Testis (tissue), 3 donors: ENCODE measurements around the gene ASCL3. TPM values are rescaled to one million over a fixed set of nuclear protein-coding genes. Genes with fewer than 3 reads are reported as not detected.
"Not testable (repeated sequence)": the region's sequence is repeated elsewhere in the genome, so short reads cannot be mapped to it uniquely, and the experiment has no call there.

Source experiments
- DNase-seq: peaks from one replicate; pipeline ENCODE4 v3.0.0-alpha.2; 2019
- H3K27ac ChIP-seq, 2 donors: fragments of 200-600 bp; sonication (generic); one replicate each; pipeline ENCODE4 v1.5.1; 2019
- H3K27me3 ChIP-seq: fragments of 200-600 bp; sonication (generic); one replicate; pipeline ENCODE4 v1.5.1; 2019
- H3K36me3 ChIP-seq: fragments of 200-600 bp; sonication (generic); one replicate; pipeline ENCODE4 v1.5.1; 2017; ENCODE audit warnings: low read depth; ENCODE audit errors: missing control alignments
- H3K4me1 ChIP-seq: fragments of 200-600 bp; sonication (generic); one replicate; pipeline ENCODE4 v1.5.1; 2019
- H3K4me3 ChIP-seq, 2 donors: fragments of 200-600 bp; sonication (generic); one replicate each; pipeline ENCODE4 v1.5.1; 2017 to 2019
- H3K9me3 ChIP-seq: fragments of 200-600 bp; sonication (generic); one replicate; pipeline ENCODE4 v1.5.1; 2017
- CTCF ChIP-seq, 3 experiments: fragments of 450-650 bp in 2 of 3; fragments of 200-600 bp in 1 of 3; sonication (generic) in 1 of 3; IDR thresholded peaks; one replicate each; pipeline ENCODE4 v1.5.1; 2016 to 2019; ENCODE audit warnings: antibody characterized with exemption in 3 of 3, mild to moderate bottlenecking in 2 of 3, moderate library complexity in 1 of 3
- POLR2A ChIP-seq: fragments of 450-650 bp; IDR thresholded peaks from one replicate; pipeline ENCODE4 v1.6.1; 2017; ENCODE audit warnings: antibody characterized with exemption, mild to moderate bottlenecking, moderate library complexity
- WGBS, 2 donors: methylation state at CpG; one replicate each; pipeline ENCODE4 v1.1.5; 2018; 5-methylcytosine and 5-hydroxymethylcytosine counted together
- intact Hi-C: fragments of 100-400 bp; cut with DNase I; formaldehyde crosslinking; loops from one replicate; pipeline ENCODE4 v1.15.1; 2023; ENCODE audit warnings: low total_unique reads
- polyA plus RNA-seq: library from polyadenylated mRNA; stranded (reverse); fragments of 350-450 nt; fragmentation: Illumina TruSeq; extraction: RNeasy Lipid Tissue Mini Kit (QIAGEN cat#74804); gene quantifications from one replicate; pipeline ENCODE4 v1.2.3, GENCODE V29; 2014; ENCODE audit warnings: low read depth, low replicate concordance; ENCODE audit not compliant: insufficient read depth
- total RNA-seq, 2 donors: library from RNA; depleted of rRNA; stranded (reverse); fragments of >200 nt; gene quantifications; one replicate each; pipeline ENCODE4 v1.2.3, GENCODE V29; 2016

ASCL3 gene
- total and polyA plus RNA-seq, 3 donors from 2014 or later = not detected

- TF ChIP-seq CTCF (IDR thresholded peaks at IDR 0.05) = no peak
- TF ChIP-seq POLR2A = no peak
- DNase-seq = no peak
- no peaks in the 10 kb centered on the region for H3K27me3 ChIP-seq
- H3K4me3 ChIP-seq = no peak overlapping the region
- H3K36me3 ChIP-seq = no peaks in the 10 kb centered on the region
- intact Hi-C loops = no loop called here
- H3K4me1 ChIP-seq = no peaks in the 10 kb centered on the region
- no peak overlapping the region for H3K27ac ChIP-seq
- WGBS, 2 donors = 82 to 86% methylated on average over 13 to 14 of the region's 14 CpGs
- H3K9me3 ChIP-seq = no peaks in the 10 kb centered on the region
These were observed 5.2 kb downstream of the ASCL3 start for GRCh38 chr11:8937659-8938058.

GRCh38 chr11:8937159-8937558 lies 5.7 kb downstream of the ASCL3 start:
- Histone ChIP-seq H3K27me3 (no peaks in the 10 kb centered on the region), H3K27ac (no peak overlapping the region), H3K9me3 (no peaks in the 10 kb centered on the region), H3K4me1 (no peaks in the 10 kb centered on the region), H3K36me3 (no peaks in the 10 kb centered on the region), H3K4me3 (no peak overlapping the region)
- DNase-seq = no peak
- intact Hi-C loops = no loop called here
- no peak for TF ChIP-seq CTCF (IDR thresholded peaks at IDR 0.05)
- TF ChIP-seq POLR2A = no peak
- 67 to 76% methylated on average over 10 of the region's 10 CpGs for WGBS, 2 donors

GRCh38 chr11:8935789-8936188 lies 7.0 kb downstream of the ASCL3 start:
- H3K4me1 ChIP-seq, DNase-seq, H3K27ac ChIP-seq, intact Hi-C loops, H3K4me3 ChIP-seq, H3K27me3 ChIP-seq, H3K36me3 ChIP-seq, H3K9me3 ChIP-seq: not testable (repeated sequence)
- 88 to 92% methylated on average over 2 of the region's 2 CpGs for WGBS, 2 donors

DNA sequence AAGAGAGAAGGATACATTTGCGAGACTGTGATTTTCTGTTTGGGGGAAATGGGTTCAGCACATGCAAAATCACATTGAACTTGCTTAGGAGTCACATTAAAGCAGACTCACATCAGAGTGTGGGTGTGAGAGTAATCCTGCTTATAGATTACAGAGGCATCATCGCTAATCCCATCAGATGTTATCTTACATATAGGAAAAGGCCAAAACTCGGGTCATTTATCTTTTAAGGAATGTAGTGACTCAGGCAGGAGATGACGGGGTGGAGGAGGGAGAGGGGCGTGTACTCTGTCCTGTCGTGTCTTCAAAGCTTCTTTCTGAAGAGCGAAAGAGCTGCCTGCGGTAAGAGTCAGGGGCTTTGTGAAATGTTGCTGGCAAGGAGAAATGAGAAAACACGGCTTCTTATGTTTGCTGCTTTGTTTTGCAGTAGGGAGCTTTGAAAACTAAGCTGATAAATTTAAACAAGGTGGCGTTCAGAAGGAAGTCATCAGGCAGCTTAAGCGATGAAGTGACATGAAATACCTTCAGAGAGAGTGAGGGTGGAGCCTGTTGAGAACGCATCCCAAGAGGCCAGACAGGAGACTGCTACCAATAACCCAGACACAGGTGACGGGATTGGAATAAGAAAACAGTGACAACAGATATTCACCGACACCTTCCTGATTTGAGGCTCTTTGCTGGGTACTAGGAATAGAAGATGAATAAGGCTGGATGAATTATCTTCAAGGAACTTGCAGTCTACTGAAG lies 7.9 kb downstream of the ASCL3 start:
- H3K27me3 ChIP-seq = no peaks in the 10 kb centered on the region
- H3K27ac ChIP-seq = no peak overlapping the region
- intact Hi-C loops = no loop called here
- no peak for TF ChIP-seq POLR2A
- TF ChIP-seq CTCF (IDR thresholded peaks at IDR 0.05) = no peak
- no peaks in the 10 kb centered on the region for H3K36me3 ChIP-seq
- no peak for DNase-seq
- H3K4me1 ChIP-seq = no peaks in the 10 kb centered on the region
- H3K4me3 ChIP-seq = no peak overlapping the region
- no peaks in the 10 kb centered on the region for H3K9me3 ChIP-seq
- 68 to 80% methylated on average over 14 of the region's 14 CpGs for WGBS, 2 donors

DNA sequence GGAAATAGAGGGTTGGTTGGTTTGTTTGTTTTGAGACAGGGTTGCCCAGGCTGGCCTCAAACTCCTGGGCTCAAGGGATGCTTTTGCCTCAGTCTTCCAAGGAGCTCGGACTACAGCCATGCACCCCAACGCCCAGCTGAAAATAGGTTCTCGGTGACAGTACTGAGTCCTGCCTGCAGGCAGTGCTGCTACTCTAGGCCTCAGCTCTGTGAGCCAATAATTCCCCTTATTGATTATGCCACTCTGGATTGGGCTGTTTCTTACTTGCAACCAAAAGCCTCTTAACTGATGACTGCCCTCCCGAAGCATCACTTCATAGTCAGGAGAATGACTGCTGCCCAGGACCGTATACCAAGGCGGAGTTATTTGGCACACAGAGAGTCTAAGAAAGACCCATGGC lies 8.9 kb downstream of the ASCL3 start:
- no peak overlapping the region for H3K4me3 ChIP-seq
- H3K4me1 ChIP-seq = no peaks in the 10 kb centered on the region
- no peak for DNase-seq
- no peak for TF ChIP-seq POLR2A
- TF ChIP-seq CTCF (IDR thresholded peaks at IDR 0.05) = no peak
- H3K9me3 ChIP-seq = no peaks in the 10 kb centered on the region
- 90 to 94% methylated on average over 6 of the region's 6 CpGs for WGBS, 2 donors
- intact Hi-C loops = no loop called here
- no peak overlapping the region for H3K27ac ChIP-seq
- H3K27me3 ChIP-seq = no peaks in the 10 kb centered on the region
- no peaks in the 10 kb centered on the region for H3K36me3 ChIP-seq
